SK-N-MC (cell line): ENCODE results near the gene KLK14.

Experiments used
- EZH2 ChIP-seq: fragments of 200-600 bp; sonication (generic); IDR thresholded peaks from one replicate; pipeline ENCODE4 v1.6.1; 2017; ENCODE audit warnings: antibody characterized with exemption
- FOXP2 ChIP-seq: optimal IDR thresholded peaks from 2 replicates; pipeline ENCODE3; 2011; ENCODE audit warnings: mild to moderate bottlenecking, moderate library complexity; ENCODE audit not compliant: insufficient read depth; ENCODE audit errors: extremely low read length, control extremely low read depth
- POLR2AphosphoS5 ChIP-seq: IDR thresholded peaks from 2 replicates; pipeline ENCODE4 v1.6.1; 2012; ENCODE audit warnings: mild to moderate bottlenecking, low read depth, low read length, borderline replicate concordance

DNA sequence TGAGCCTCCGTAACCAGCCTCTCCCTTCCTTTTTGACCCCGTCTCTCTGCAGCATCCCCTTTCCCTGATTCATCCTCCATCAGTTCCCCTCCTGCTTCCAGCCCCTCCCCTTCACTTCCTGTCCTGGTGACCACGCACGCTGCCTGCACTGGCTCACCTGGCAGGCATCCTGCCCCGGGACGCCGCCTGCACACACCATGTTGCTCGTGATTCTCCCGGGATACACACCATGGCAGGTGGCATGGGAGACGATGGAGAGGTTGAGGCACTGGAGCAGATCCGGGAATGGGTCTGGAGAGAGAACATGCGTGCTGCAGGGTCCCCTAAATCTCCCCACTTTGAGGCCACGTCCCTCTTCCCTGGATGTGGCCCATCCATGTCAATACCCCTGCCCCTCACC, 52.1 kb downstream of the KLK14 start:
- no peak for TF ChIP-seq POLR2AphosphoS5
- TF ChIP-seq EZH2 = no peak
- TF ChIP-seq FOXP2 = no peak
